ENCODE data around the gene CRY2.

Gene CRY2

DNA sequence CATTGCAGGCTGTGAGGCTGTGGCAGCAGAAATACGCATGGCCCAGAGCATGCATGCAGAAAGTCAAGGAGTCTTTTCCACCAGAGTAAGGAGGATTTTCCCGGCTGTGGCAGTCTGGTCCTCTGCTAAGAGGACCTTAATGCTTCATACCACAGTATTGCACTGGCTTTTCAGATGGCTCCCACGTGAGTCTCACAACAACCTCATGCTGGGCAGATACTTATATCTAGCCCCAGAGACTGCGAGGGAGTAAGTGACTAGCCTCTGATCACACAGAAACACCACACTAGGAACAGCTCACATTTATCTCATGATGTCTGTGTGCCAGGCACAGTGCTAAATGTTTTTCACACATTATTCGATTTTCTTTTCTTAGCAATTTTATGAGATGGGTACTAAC, 8.0 kb downstream of the CRY2 start:
- H3K4me2 ChIP-seq (ENCODE audit: low read length), result no peak overlapping the region

GRCh38 chr11:45856044-45856468, 8.8 kb downstream of the CRY2 start:
- no peaks in the 10 kb centered on the region for H3F3A ChIP-seq (ENCODE audit: control insufficient read depth, insufficient read depth)
- peaks cover 35% of the 10 kb centered on the region for H3K36me3 ChIP-seq (ENCODE audit: control insufficient read depth, low read length)
- no peak overlapping the region for H3K4me2 ChIP-seq (ENCODE audit: low read length)
- TF ChIP-seq EZH2phosphoT487 (IDR thresholded peaks at IDR 0.05; ENCODE audit: borderline replicate concordance, low read length), result no peak
- TF ChIP-seq, protein P1, sequence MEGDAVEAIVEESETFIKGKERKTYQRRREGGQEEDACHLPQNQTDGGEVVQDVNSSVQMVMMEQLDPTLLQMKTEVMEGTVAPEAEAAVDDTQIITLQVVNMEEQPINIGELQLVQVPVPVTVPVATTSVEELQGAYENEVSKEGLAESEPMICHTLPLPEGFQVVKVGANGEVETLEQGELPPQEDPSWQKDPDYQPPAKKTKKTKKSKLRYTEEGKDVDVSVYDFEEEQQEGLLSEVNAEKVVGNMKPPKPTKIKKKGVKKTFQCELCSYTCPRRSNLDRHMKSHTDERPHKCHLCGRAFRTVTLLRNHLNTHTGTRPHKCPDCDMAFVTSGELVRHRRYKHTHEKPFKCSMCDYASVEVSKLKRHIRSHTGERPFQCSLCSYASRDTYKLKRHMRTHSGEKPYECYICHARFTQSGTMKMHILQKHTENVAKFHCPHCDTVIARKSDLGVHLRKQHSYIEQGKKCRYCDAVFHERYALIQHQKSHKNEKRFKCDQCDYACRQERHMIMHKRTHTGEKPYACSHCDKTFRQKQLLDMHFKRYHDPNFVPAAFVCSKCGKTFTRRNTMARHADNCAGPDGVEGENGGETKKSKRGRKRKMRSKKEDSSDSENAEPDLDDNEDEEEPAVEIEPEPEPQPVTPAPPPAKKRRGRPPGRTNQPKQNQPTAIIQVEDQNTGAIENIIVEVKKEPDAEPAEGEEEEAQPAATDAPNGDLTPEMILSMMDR (IDR thresholded peaks at IDR 0.05; ENCODE audit: low read depth, low read length, poor library complexity, severe bottlenecking), result no peak
- no peaks in the 10 kb centered on the region for H3K27me3 ChIP-seq (ENCODE audit: control insufficient read depth, low read length)
- H3K79me2 ChIP-seq (ENCODE audit: control insufficient read depth, low read length), result peaks cover 30% of the 10 kb centered on the region
- no peak overlapping the region for H3K4me3 ChIP-seq (ENCODE audit: low read length)
- no peaks in the 10 kb centered on the region for H3K9me2 ChIP-seq (replicated peaks; ENCODE audit: control insufficient read depth, low read length)
- H3K4me1 ChIP-seq (ENCODE audit: control insufficient read depth, low read length), result peaks cover 22% of the 10 kb centered on the region
- H4K20me1 ChIP-seq (ENCODE audit: control insufficient read depth, insufficient read depth, low read depth, low read length), result peaks cover 16% of the 10 kb centered on the region; the same call in 1 of the 2 replicates
- H3K9me3 ChIP-seq (ENCODE audit: control insufficient read depth, insufficient read depth, low read length), result no peaks in the 10 kb centered on the region
- H3K27ac ChIP-seq (ENCODE audit: low read depth, low read length), result no peak overlapping the region

More for the DNA sequence above, 8.0 kb downstream of the CRY2 start:
- H3K4me3 ChIP-seq (ENCODE audit: low read length), result no peak overlapping the region
- H3F3A ChIP-seq (ENCODE audit: control insufficient read depth, insufficient read depth), result no peaks in the 10 kb centered on the region
- H3K9me2 ChIP-seq (replicated peaks; ENCODE audit: control insufficient read depth, low read length), result no peaks in the 10 kb centered on the region
- H3K36me3 ChIP-seq (ENCODE audit: control insufficient read depth, low read length), result peaks cover 29% of the 10 kb centered on the region
- no peak overlapping the region for H3K27ac ChIP-seq (ENCODE audit: low read depth, low read length)
- peaks cover 21% of the 10 kb centered on the region for H4K20me1 ChIP-seq (ENCODE audit: control insufficient read depth, insufficient read depth, low read depth, low read length)
- no peaks in the 10 kb centered on the region for H3K27me3 ChIP-seq (ENCODE audit: control insufficient read depth, low read length)
- peaks cover 37% of the 10 kb centered on the region for H3K79me2 ChIP-seq (ENCODE audit: control insufficient read depth, low read length)
- TF ChIP-seq EZH2phosphoT487 (IDR thresholded peaks at IDR 0.05; ENCODE audit: borderline replicate concordance, low read length), result no peak
- TF ChIP-seq, protein P1 (IDR thresholded peaks at IDR 0.05; ENCODE audit: low read depth, low read length, poor library complexity, severe bottlenecking), result no peak
- peaks cover 26% of the 10 kb centered on the region for H3K4me1 ChIP-seq (ENCODE audit: control insufficient read depth, low read length)
- no peaks in the 10 kb centered on the region for H3K9me3 ChIP-seq (ENCODE audit: control insufficient read depth, insufficient read depth, low read length)

GRCh38 chr11:45857961-45858474, 10.7 kb downstream of the CRY2 start:
- Histone ChIP-seq H3F3A (ENCODE audit: control insufficient read depth, insufficient read depth) (no peaks in the 10 kb centered on the region), H4K20me1 (ENCODE audit: control insufficient read depth, insufficient read depth, low read depth, low read length) (peaks cover 5% of the 10 kb centered on the region; the same call in 1 of the 2 replicates), H3K9me3 (ENCODE audit: control insufficient read depth, insufficient read depth, low read length) (no peaks in the 10 kb centered on the region), H3K79me2 (ENCODE audit: control insufficient read depth, low read length) (peaks cover 13% of the 10 kb centered on the region), H3K36me3 (ENCODE audit: control insufficient read depth, low read length) (peaks cover 54% of the 10 kb centered on the region), H3K4me2 (ENCODE audit: low read length) (no peak overlapping the region), H3K9me2 (replicated peaks; ENCODE audit: control insufficient read depth, low read length) (no peaks in the 10 kb centered on the region), H3K27me3 (ENCODE audit: control insufficient read depth, low read length) (no peaks in the 10 kb centered on the region), H3K4me3 (ENCODE audit: low read length) (no peak overlapping the region), H3K4me1 (ENCODE audit: control insufficient read depth, low read length) (peaks cover 6% of the 10 kb centered on the region), H3K27ac (ENCODE audit: low read depth, low read length) (no peak overlapping the region)
- no peak for TF ChIP-seq EZH2phosphoT487 (IDR thresholded peaks at IDR 0.05; ENCODE audit: borderline replicate concordance, low read length)
- TF ChIP-seq, protein P1 (IDR thresholded peaks at IDR 0.05; ENCODE audit: low read depth, low read length, poor library complexity, severe bottlenecking), result no peak
